GM12878 (cell line): Measurements from ENCODE around the gene ADGRD1.

ENCODE experiments used
- CEBPB ChIP-seq, 2 experiments: fragments of 150-350 bp in 1 of 2; IDR thresholded peaks; 2 replicates each; pipeline ENCODE4 v1.6.1; 2012 to 2014; ENCODE audit warnings: low read depth in 2 of 2, low read length in 2 of 2, borderline replicate concordance in 1 of 2, inconsistent platforms in 1 of 2
- E2F4 ChIP-seq: IDR thresholded peaks from 2 replicates; pipeline ENCODE4 v1.6.1; 2012; ENCODE audit warnings: low read depth, low read length, improper control_type of control experiment
- EZH2 ChIP-seq: IDR thresholded peaks from 2 replicates; pipeline ENCODE4 v1.6.1; 2012; ENCODE audit warnings: low read depth, mild to moderate bottlenecking, control low read depth, inconsistent platforms, low read length, borderline replicate concordance; ENCODE audit not compliant: control insufficient read depth
- POLR2AphosphoS5 ChIP-seq: IDR thresholded peaks from 2 replicates; pipeline ENCODE4 v1.6.1; 2011; ENCODE audit warnings: mild to moderate bottlenecking, low read length, inconsistent platforms
- RAD21 ChIP-seq: IDR thresholded peaks from 2 replicates; pipeline ENCODE4 v1.6.1; 2011; ENCODE audit warnings: mild to moderate bottlenecking, low read depth, low read length, moderate library complexity; ENCODE audit not compliant: insufficient read depth
- TF ChIP-seq, protein P1 (sequence below), 3 experiments: IDR thresholded peaks in 2 of 3; conservative IDR thresholded peaks in 1 of 3; 2 replicates each; pipeline ENCODE4 v1.5.1; 2011; ENCODE audit warnings: low read depth in 3 of 3, low read length in 3 of 3, mild to moderate bottlenecking in 3 of 3, control low read depth in 2 of 3, moderate library complexity in 2 of 3, inconsistent platforms in 1 of 3, mixed read lengths in 1 of 3; ENCODE audit not compliant: control insufficient read depth in 2 of 3, insufficient read depth in 1 of 3; ENCODE audit errors: extremely low read depth in 1 of 3

DNA sequence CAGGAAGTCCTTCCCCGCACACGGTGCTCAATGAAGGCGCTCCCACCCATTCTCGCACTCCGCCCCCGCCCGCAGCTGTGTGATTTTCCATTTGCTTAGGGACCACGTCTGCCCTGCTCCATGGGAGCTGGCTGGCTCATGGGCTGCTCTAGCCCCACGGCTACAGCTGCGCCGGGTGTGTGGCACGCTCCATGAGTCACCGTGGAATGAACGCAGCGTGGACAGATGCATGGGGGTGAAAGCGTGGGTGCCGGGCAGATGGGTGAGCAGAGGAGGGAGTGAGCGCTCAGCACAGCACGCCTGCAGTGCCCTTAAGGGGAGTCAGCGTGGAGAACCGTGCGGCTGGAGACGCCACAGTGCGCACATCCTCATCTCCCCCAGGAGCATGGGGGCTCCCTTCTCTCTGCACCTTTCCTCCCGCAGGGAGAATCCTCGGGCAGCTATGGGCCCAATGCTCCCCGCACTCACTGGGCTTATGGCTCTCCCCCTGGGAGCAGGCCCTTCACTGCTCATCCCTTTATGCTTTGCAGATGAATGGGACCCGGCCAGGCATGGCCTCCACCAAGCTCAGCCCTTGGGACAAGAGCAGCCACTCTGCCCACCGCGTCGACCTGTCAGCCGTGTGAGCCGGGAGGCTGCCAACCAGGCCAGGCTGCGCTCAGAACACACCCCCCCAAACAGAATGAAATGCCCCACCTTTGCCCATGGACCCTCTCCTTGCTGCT lies 185.1 kb downstream of the ADGRD1 start:
- no peak for TF ChIP-seq CEBPB (IDR thresholded peaks at IDR 0.05; ENCODE audit: borderline replicate concordance in 1 of 2, low read depth in 2 of 2, low read length in 2 of 2)
- TF ChIP-seq RAD21: no peak
- no peak for TF ChIP-seq POLR2AphosphoS5
- no peak for TF ChIP-seq EZH2
- TF ChIP-seq E2F4: no peak
- TF ChIP-seq, protein P1, sequence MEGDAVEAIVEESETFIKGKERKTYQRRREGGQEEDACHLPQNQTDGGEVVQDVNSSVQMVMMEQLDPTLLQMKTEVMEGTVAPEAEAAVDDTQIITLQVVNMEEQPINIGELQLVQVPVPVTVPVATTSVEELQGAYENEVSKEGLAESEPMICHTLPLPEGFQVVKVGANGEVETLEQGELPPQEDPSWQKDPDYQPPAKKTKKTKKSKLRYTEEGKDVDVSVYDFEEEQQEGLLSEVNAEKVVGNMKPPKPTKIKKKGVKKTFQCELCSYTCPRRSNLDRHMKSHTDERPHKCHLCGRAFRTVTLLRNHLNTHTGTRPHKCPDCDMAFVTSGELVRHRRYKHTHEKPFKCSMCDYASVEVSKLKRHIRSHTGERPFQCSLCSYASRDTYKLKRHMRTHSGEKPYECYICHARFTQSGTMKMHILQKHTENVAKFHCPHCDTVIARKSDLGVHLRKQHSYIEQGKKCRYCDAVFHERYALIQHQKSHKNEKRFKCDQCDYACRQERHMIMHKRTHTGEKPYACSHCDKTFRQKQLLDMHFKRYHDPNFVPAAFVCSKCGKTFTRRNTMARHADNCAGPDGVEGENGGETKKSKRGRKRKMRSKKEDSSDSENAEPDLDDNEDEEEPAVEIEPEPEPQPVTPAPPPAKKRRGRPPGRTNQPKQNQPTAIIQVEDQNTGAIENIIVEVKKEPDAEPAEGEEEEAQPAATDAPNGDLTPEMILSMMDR (IDR thresholded peaks at IDR 0.05 in 2 of 3, conservative IDR thresholded peaks at IDR 0.05 in 1 of 3; ENCODE audit: control insufficient read depth in 2 of 3, extremely low read depth in 1 of 3, insufficient read depth in 1 of 3, low read depth in 3 of 3, low read length in 3 of 3): no peak
